Memory B cell (primary cell): ENCODE measurements around the gene SLC11A1.

Experiments used
- ATAC-seq: fragments of 150-1000 bp; cut with Tn5 transposase; 2 replicates; pipeline ENCODE4 v1.10.0; 2021; ENCODE audit warnings: low read depth, mild to moderate bottlenecking, moderate library complexity
- DNase-seq, 2 donors: peaks; one replicate each; pipeline ENCODE4 v3.0.0; 2022; ENCODE audit warnings: low spot score in 2 of 2
- H3K27ac Mint-ChIP-seq: one replicate; pipeline ENCODE4 v1.8.0; 2022; ENCODE audit warnings: mild to moderate bottlenecking, moderate library complexity, mixed read lengths
- H3K27me3 Mint-ChIP-seq: one replicate; pipeline ENCODE4 v1.8.0; 2022; ENCODE audit warnings: mixed read lengths
- H3K36me3 Mint-ChIP-seq: one replicate; pipeline ENCODE4 v1.8.0; 2022; ENCODE audit warnings: mild to moderate bottlenecking, mixed read lengths
- H3K4me1 Mint-ChIP-seq: one replicate; pipeline ENCODE4 v1.8.0; 2022; ENCODE audit warnings: mixed read lengths
- H3K4me3 Mint-ChIP-seq: one replicate; pipeline ENCODE4 v1.8.0; 2022; ENCODE audit warnings: mild to moderate bottlenecking, moderate library complexity, mixed read lengths
- H3K9me3 Mint-ChIP-seq: one replicate; pipeline ENCODE4 v1.8.0; 2022; ENCODE audit warnings: mixed read lengths

The SLC11A1 gene

GRCh38 chr2:218394298-218395089 is 12.4 kb downstream of the SLC11A1 start:
- Mint-ChIP-seq H3K4me1 (peaks cover 25% of the 10 kb centered on the region), H3K9me3 (no peaks in the 10 kb centered on the region), H3K36me3 (no peaks in the 10 kb centered on the region), H3K27me3 (no peaks in the 10 kb centered on the region), H3K27ac (no peak overlapping the region), H3K4me3 (no peak overlapping the region)
- ATAC-seq: no peak
- no peak for DNase-seq

GRCh38 chr2:218395090-218395444 is 13.0 kb downstream of the SLC11A1 start:
- Mint-ChIP-seq H3K4me1 (peaks cover 25% of the 10 kb centered on the region), H3K4me3 (peak overlapping the region; percentile 17), H3K9me3 (no peaks in the 10 kb centered on the region), H3K27me3 (no peaks in the 10 kb centered on the region), H3K36me3 (no peaks in the 10 kb centered on the region), H3K27ac (no peak overlapping the region)
- no peak for DNase-seq
- ATAC-seq: no peak

GRCh38 chr2:218395456-218395825 is 13.4 kb downstream of the SLC11A1 start:
- DNase-seq: no peak
- Mint-ChIP-seq H3K36me3 (no peaks in the 10 kb centered on the region), H3K4me3 (peak overlapping the region; percentile 94), H3K27me3 (no peaks in the 10 kb centered on the region), H3K9me3 (no peaks in the 10 kb centered on the region), H3K27ac (peak overlapping the region; percentile 94), H3K4me1 (peaks cover 25% of the 10 kb centered on the region)
- ATAC-seq: no peak

GRCh38 chr2:218395826-218396687 is 14.0 kb downstream of the SLC11A1 start:
- Mint-ChIP-seq H3K27ac (peak overlapping the region; percentile 94), H3K27me3 (no peaks in the 10 kb centered on the region), H3K36me3 (no peaks in the 10 kb centered on the region), H3K4me3 (peak overlapping the region; percentile 94), H3K4me1 (peaks cover 25% of the 10 kb centered on the region), H3K9me3 (no peaks in the 10 kb centered on the region)
- DNase-seq: peak; percentile 95 to 98
- ATAC-seq: peak; percentile 76

GRCh38 chr2:218396688-218397462 is 14.8 kb downstream of the SLC11A1 start:
- Mint-ChIP-seq H3K4me1 (peaks cover 25% of the 10 kb centered on the region), H3K27ac (peak overlapping the region; percentile 94), H3K4me3 (peak overlapping the region; percentile 94), H3K27me3 (no peaks in the 10 kb centered on the region), H3K36me3 (no peaks in the 10 kb centered on the region), H3K9me3 (no peaks in the 10 kb centered on the region)
- ATAC-seq (no peak), DNase-seq (peak in 1 of 2 donors; percentile 31)

- no peak for DNase-seq
- Mint-ChIP-seq H3K9me3 (no peaks in the 10 kb centered on the region), H3K36me3 (peaks cover under 1% of the 10 kb centered on the region), H3K4me1 (peaks cover 25% of the 10 kb centered on the region), H3K27me3 (no peaks in the 10 kb centered on the region), H3K4me3 (peak overlapping the region; percentile 67), H3K27ac (peak overlapping the region; percentile 94)
- ATAC-seq: no peak
Measured at GRCh38 chr2:218397463-218397819, 15.4 kb downstream of the SLC11A1 start.

GRCh38 chr2:218397820-218398436 is 15.9 kb downstream of the SLC11A1 start:
- Mint-ChIP-seq H3K4me3 (peak overlapping the region; percentile 67), H3K9me3 (no peaks in the 10 kb centered on the region), H3K27me3 (no peaks in the 10 kb centered on the region), H3K27ac (peak overlapping the region; percentile 94), H3K36me3 (peaks cover 3% of the 10 kb centered on the region), H3K4me1 (peaks cover 25% of the 10 kb centered on the region)
- ATAC-seq (no peak), DNase-seq (peak in 1 of 2 donors; percentile 37)

- H3K36me3 Mint-ChIP-seq: peaks cover 9% of the 10 kb centered on the region
- H3K27me3 Mint-ChIP-seq: no peaks in the 10 kb centered on the region
- ATAC-seq (peak; percentile 0), DNase-seq (peak; percentile 32 to 59)
- peaks cover 26% of the 10 kb centered on the region for H3K4me1 Mint-ChIP-seq
- peak overlapping the region; percentile 94 for H3K27ac Mint-ChIP-seq
- no peaks in the 10 kb centered on the region for H3K9me3 Mint-ChIP-seq
- H3K4me3 Mint-ChIP-seq: peak overlapping the region; percentile 74
Measured at GRCh38 chr2:218398437-218399390, 16.6 kb downstream of the SLC11A1 start.

GRCh38 chr2:218399391-218400166 is 17.5 kb downstream of the SLC11A1 start, which contains the start of gene CTDSP1:
TSS of gene CTDSP1 (plus strand) at chr2:218399868. CDS start at chr2:218400091, 223 bp downstream.
- no peaks in the 10 kb centered on the region for H3K27me3 Mint-ChIP-seq
- no peaks in the 10 kb centered on the region for H3K9me3 Mint-ChIP-seq
- H3K4me1 Mint-ChIP-seq: peaks cover 27% of the 10 kb centered on the region
- ATAC-seq (peak; percentile 39), DNase-seq (peak; percentile 81 to 92)
- H3K36me3 Mint-ChIP-seq: peaks cover 15% of the 10 kb centered on the region
- H3K4me3 Mint-ChIP-seq: peak within 1 kb of the TSS; percentile 95
- peak within 1 kb of the TSS; percentile 79 for H3K27ac Mint-ChIP-seq

GRCh38 chr2:218400167-218400929 is 18.3 kb downstream of the SLC11A1 start:
- H3K4me3 Mint-ChIP-seq: peak overlapping the region; percentile 95
- DNase-seq (peak in 1 of 2 donors; percentile 41), ATAC-seq (no peak)
- peaks cover 19% of the 10 kb centered on the region for H3K36me3 Mint-ChIP-seq
- peaks cover 28% of the 10 kb centered on the region for H3K4me1 Mint-ChIP-seq
- peak overlapping the region; percentile 79 for H3K27ac Mint-ChIP-seq
- H3K9me3 Mint-ChIP-seq: no peaks in the 10 kb centered on the region
- H3K27me3 Mint-ChIP-seq: no peaks in the 10 kb centered on the region

- H3K9me3 Mint-ChIP-seq: no peaks in the 10 kb centered on the region
- peak overlapping the region; percentile 95 for H3K4me3 Mint-ChIP-seq
- H3K27me3 Mint-ChIP-seq: no peaks in the 10 kb centered on the region
- H3K27ac Mint-ChIP-seq: no peak overlapping the region
- ATAC-seq: no peak
- H3K36me3 Mint-ChIP-seq: peaks cover 19% of the 10 kb centered on the region
- DNase-seq: no peak
- peaks cover 34% of the 10 kb centered on the region for H3K4me1 Mint-ChIP-seq
Measured at GRCh38 chr2:218400930-218401881, 19.1 kb downstream of the SLC11A1 start.
